HepG2 (cell line): Measurements from ENCODE around the gene ALK. TPM values are rescaled to one million over a fixed set of nuclear protein-coding genes. Genes with fewer than 3 reads are reported as not detected.

Source experiments
- ATAC-seq: fragments of 200-7000 bp; cut with Tn5 transposase; 3 replicates; pipeline ENCODE4 v1.9.1; 2020; ENCODE audit warnings: mild to moderate bottlenecking, moderate library complexity
- BruUV-seq: library from RNA; stranded (reverse); fragments of 400-500 nt; replicated peaks from 2 replicates; lab custom pipeline; 2021; lab: Mats Ljungman, UMichigan
- CTCF ChIA-PET: fragments of 300-600 bp; formaldehyde crosslinking; extraction: SDS; loops from one replicate; lab custom pipeline; 2021; ENCODE audit warnings: low total read pairs, inconsistent platforms, low intra/inter-chr PET ratio; lab: Yijun Ruan, JAX
- POLR2A ChIA-PET: fragments of 350-600 bp; sonication (Branson Sonifier 250); formaldehyde crosslinking; loops from one replicate; lab custom pipeline; 2020; ENCODE audit warnings: antibody characterized with exemption, inconsistent platforms; lab: Yijun Ruan, JAX
- DNase-seq: peaks from one replicate; pipeline ENCODE4 v3.0.0-alpha.2; 2015; ENCODE audit warnings: low spot score
- FAIRE-seq: peaks from 3 replicates; lab custom pipeline; 2011; peaks lifted over from hg19 to GRCh38; lab: Jason Lieb, UNC
- H2AFZ ChIP-seq: one replicate; pipeline ENCODE4 v1.6.1; 2011; ENCODE audit warnings: low read length, inconsistent platforms
- H3K27ac ChIP-seq: fragments of 300-600 bp; 3 replicates; pipeline ENCODE4 v1.8.0; 2011; ENCODE audit warnings: mixed run types, mild to moderate bottlenecking, mixed read lengths, low read length, inconsistent platforms; ENCODE audit not compliant: insufficient read depth; ENCODE audit errors: extremely low read length
- H3K27me3 ChIP-seq, 2 experiments: fragments of 200-600 bp in 1 of 2; 2 replicates in 1 of 2; 3 replicates in 1 of 2; pipeline versions ENCODE4 v1.6.0 to v1.8.0; 2011; ENCODE audit warnings: low read length in 2 of 2, mild to moderate bottlenecking in 2 of 2, moderate library complexity in 2 of 2, inconsistent platforms in 1 of 2; ENCODE audit not compliant: insufficient read depth in 2 of 2, control insufficient read depth in 1 of 2
- H3K36me3 ChIP-seq, 2 experiments: fragments of 200-600 bp in 1 of 2; replicated peaks in 1 of 2; 2 replicates in 1 of 2; 3 replicates in 1 of 2; pipeline versions ENCODE4 v1.5.1 to v1.8.0; 2011; ENCODE audit warnings: low read length in 2 of 2, inconsistent platforms in 1 of 2; ENCODE audit not compliant: insufficient read depth in 2 of 2, control insufficient read depth in 1 of 2
- H3K4me1 ChIP-seq: 2 replicates; pipeline ENCODE4 v1.5.1; 2012; ENCODE audit warnings: low read length, inconsistent platforms; ENCODE audit not compliant: insufficient read depth
- H3K4me2 ChIP-seq: 2 replicates; pipeline ENCODE4 v1.6.0; 2011; ENCODE audit warnings: low read depth, low read length, inconsistent platforms
- H3K4me3 ChIP-seq, 3 experiments: fragments of 200-600 bp in 1 of 3; sonication (generic), shearing (Covaris generic) in 1 of 3; replicated peaks in 1 of 3; 2 replicates each; pipeline ENCODE4 v1.5.1; 2011 to 2016; ENCODE audit warnings: low read length in 3 of 3, inconsistent platforms in 2 of 3, low read depth in 2 of 3, mild to moderate bottlenecking in 2 of 3, control low read depth in 1 of 3, mixed read lengths in 1 of 3; ENCODE audit not compliant: insufficient read depth in 1 of 3
- H3K79me2 ChIP-seq: one replicate; pipeline ENCODE4 v1.6.1; 2011; ENCODE audit warnings: low read length, inconsistent platforms; ENCODE audit not compliant: insufficient read depth
- H3K9ac ChIP-seq: 2 replicates; pipeline ENCODE4 v1.6.0; 2011; ENCODE audit warnings: mild to moderate bottlenecking, low read depth, low read length, inconsistent platforms; ENCODE audit not compliant: insufficient read depth
- H3K9me3 ChIP-seq: 2 replicates; pipeline ENCODE4 v1.5.1; 2012; ENCODE audit warnings: mild to moderate bottlenecking, low read length
- H4K20me1 ChIP-seq: 2 replicates; pipeline ENCODE4 v1.6.0; 2011; ENCODE audit warnings: inconsistent platforms, mild to moderate bottlenecking, low read length, moderate library complexity; ENCODE audit not compliant: insufficient read depth
- ATF2 ChIP-seq: sonication (generic); formaldehyde crosslinking; IDR thresholded peaks from 2 replicates; pipeline ENCODE4 v1.4.0; 2020; ENCODE audit warnings: missing genetic modification reagents
- CCDC6 ChIP-seq: sonication (generic); formaldehyde crosslinking; IDR thresholded peaks from 2 replicates; pipeline ENCODE4 v1.8.1; 2022; ENCODE audit warnings: mild to moderate bottlenecking, missing genetic modification reagents, moderate library complexity
- MYNN ChIP-seq: sonication (generic); formaldehyde crosslinking; IDR thresholded peaks from 2 replicates; pipeline ENCODE4 v1.4.0; 2020; ENCODE audit warnings: mild to moderate bottlenecking, low read depth, missing genetic modification reagents
- NCOA2 ChIP-seq: sonication (generic); formaldehyde crosslinking; IDR thresholded peaks from 2 replicates; pipeline ENCODE4 v1.8.0; 2022; ENCODE audit warnings: inconsistent platforms
- SPEN ChIP-seq: sonication (generic); formaldehyde crosslinking; IDR thresholded peaks from 2 replicates; pipeline ENCODE4 v1.5.1; 2020; ENCODE audit warnings: low read depth, mild to moderate bottlenecking, missing genetic modification reagents
- SRY ChIP-seq: sonication (generic); formaldehyde crosslinking; IDR thresholded peaks from 2 replicates; pipeline ENCODE4 v1.8.0; 2022; ENCODE audit warnings: mild to moderate bottlenecking, missing genetic modification reagents
- ZBTB38 ChIP-seq: sonication (generic); formaldehyde crosslinking; IDR thresholded peaks from 2 replicates; pipeline ENCODE4 v1.5.1; 2020; ENCODE audit warnings: mild to moderate bottlenecking, missing genetic modification reagents
- ZFY ChIP-seq: sonication (generic); formaldehyde crosslinking; IDR thresholded peaks from 2 replicates; pipeline ENCODE4 v1.4.0; 2020; ENCODE audit warnings: missing genetic modification reagents
- ZNF274 ChIP-seq: sonication (generic); formaldehyde crosslinking; IDR thresholded peaks from 2 replicates; pipeline ENCODE4 v1.5.1; 2020; ENCODE audit warnings: mild to moderate bottlenecking, missing genetic modification reagents
- ZNF331 ChIP-seq: sonication (generic); formaldehyde crosslinking; IDR thresholded peaks from 2 replicates; pipeline ENCODE4 v1.4.0; 2020; ENCODE audit warnings: missing genetic modification reagents
- ZNF577 ChIP-seq: sonication (generic); formaldehyde crosslinking; IDR thresholded peaks from 2 replicates; pipeline ENCODE4 v1.4.0; 2020; ENCODE audit warnings: mild to moderate bottlenecking, low read depth, missing genetic modification reagents, borderline replicate concordance
- ZNF790 ChIP-seq: sonication (generic); formaldehyde crosslinking; IDR thresholded peaks from 2 replicates; pipeline ENCODE4 v1.8.0; 2022; ENCODE audit warnings: missing genetic modification reagents, mild to moderate bottlenecking, borderline replicate concordance
- ZNF878 ChIP-seq: sonication (generic); formaldehyde crosslinking; IDR thresholded peaks from 2 replicates; pipeline ENCODE4 v1.8.1; 2023; ENCODE audit warnings: mild to moderate bottlenecking, missing genetic modification reagents, moderate library complexity
- WGBS: methylation state at CpG from one replicate; pipeline ENCODE4 v1.1.6; 2017; ENCODE audit warnings: low lambda C conversion rate; 5-methylcytosine and 5-hydroxymethylcytosine counted together
- in situ Hi-C: cut with HindIII; loops from 2 replicates; pipeline ENCODE4 v1.10.0; 2017; ENCODE audit warnings: low pct_unique_long_range_greater_than_20kb; ENCODE audit not compliant: extremely low pct_ligation_motif_present
- intact Hi-C: fragments of 100-400 bp; cut with micrococcal nuclease; formaldehyde crosslinking; loops from one replicate; pipeline ENCODE4 v1.10.0; 2022; ENCODE audit not compliant: unreplicated experiment
- polyA plus RNA-seq, 8 experiments: library from polyadenylated mRNA; depleted of rRNA in 3 of 8; stranded (reverse) in 7 of 8; unstranded in 1 of 8; fragments of >200 nt; fragmentation: Illumina TruSeq in 4 of 8; extraction: Trizol in 4 of 8; gene quantifications; 2 replicates each; pipeline versions ENCODE4 v1.2.1 to v1.2.3, GENCODE V29; 2011 to 2016; ENCODE audit warnings: low read depth in 4 of 8, missing spikeins in 1 of 8, mixed read lengths in 1 of 8; ENCODE audit not compliant: insufficient read depth in 1 of 8
- total RNA-seq, 5 experiments: library from RNA; depleted of rRNA; stranded (reverse); fragments of >200 nt; fragmentation: Illumina TruSeq; extraction: Trizol; gene quantifications; 2 replicates each; pipeline ENCODE4 v1.2.3, GENCODE V29; 2016; ENCODE audit warnings: low read depth in 1 of 5
- TF ChIP-seq, protein P1 (sequence below): sonication (generic); formaldehyde crosslinking; IDR thresholded peaks from 2 replicates; pipeline ENCODE4 v1.8.0; 2022; ENCODE audit warnings: low read depth, missing genetic modification reagents
- TF ChIP-seq, protein P2 (sequence below), 2 experiments: fragments of 450-650 bp in 1 of 2; sonication (generic) in 1 of 2; formaldehyde crosslinking; IDR thresholded peaks; 2 replicates each; pipeline versions ENCODE4 v1.5.0 to v1.8.0; 2020 to 2022; ENCODE audit warnings: mild to moderate bottlenecking in 1 of 2, missing genetic modification reagents in 1 of 2
- TF ChIP-seq, protein P3 (sequence below): sonication (generic); formaldehyde crosslinking; IDR thresholded peaks from 2 replicates; pipeline ENCODE4 v1.8.1; 2023; ENCODE audit warnings: mild to moderate bottlenecking, missing genetic modification reagents

The ALK gene
- total and polyA plus RNA-seq, 2 of the 13 experiments (the other 11 are each of a cell fraction or from before 2014, with no cell fraction given), result not detected

GRCh38 chr2:29335396-29335795, 586.0 kb downstream of the ALK start:
- H3K4me2 ChIP-seq, result no peak overlapping the region
- ATAC-seq (no peak), DNase-seq (no peak), FAIRE-seq (no peak)
- WGBS, result 5% methylated on average over 4 of the region's 5 CpGs
- no peak for TF ChIP-seq NCOA2 (CRISPR knock-in tag)
- TF ChIP-seq ZFY, result no peak
- TF ChIP-seq SRY (CRISPR knock-in tag), result no peak
- no peak for TF ChIP-seq ZNF577 (CRISPR knock-in tag)
- TF ChIP-seq, protein P1, sequence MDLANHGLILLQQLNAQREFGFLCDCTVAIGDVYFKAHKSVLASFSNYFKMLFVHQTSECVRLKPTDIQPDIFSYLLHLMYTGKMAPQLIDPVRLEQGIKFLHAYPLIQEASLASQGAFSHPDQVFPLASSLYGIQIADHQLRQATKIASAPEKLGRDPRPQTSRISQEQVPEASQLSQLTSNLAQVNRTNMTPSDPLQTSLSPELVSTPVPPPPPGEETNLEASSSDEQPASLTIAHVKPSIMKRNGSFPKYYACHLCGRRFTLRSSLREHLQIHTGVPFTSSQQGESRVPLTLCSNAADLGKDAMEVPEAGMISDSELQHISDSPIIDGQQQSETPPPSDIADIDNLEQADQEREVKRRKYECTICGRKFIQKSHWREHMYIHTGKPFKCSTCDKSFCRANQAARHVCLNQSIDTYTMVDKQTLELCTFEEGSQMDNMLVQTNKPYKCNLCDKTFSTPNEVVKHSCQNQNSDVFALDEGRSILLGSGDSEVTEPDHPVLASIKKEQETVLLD (CRISPR knock-in tag), result no peak
- no TSS peak for BruUV-seq
- intact Hi-C loops, result no loop called here
- H3K27me3 ChIP-seq, result peaks cover 3 to 36% of the 10 kb centered on the region in 2 experiments; a peak in 4 of 5 replicates
- no peak overlapping the region for H2AFZ ChIP-seq
- POLR2A ChIA-PET, result no interaction called here
- H3K4me1 ChIP-seq, result no peaks in the 10 kb centered on the region
- H3K9ac ChIP-seq, result no peak overlapping the region
- H3K9me3 ChIP-seq, result no peaks in the 10 kb centered on the region
- in situ Hi-C loops, result no loop called here
- no peak overlapping the region for H3K4me3 ChIP-seq
- no peaks in the 10 kb centered on the region for H4K20me1 ChIP-seq
- H3K79me2 ChIP-seq, result no peaks in the 10 kb centered on the region
- H3K36me3 ChIP-seq, result no peaks in the 10 kb centered on the region
- no peak overlapping the region for H3K27ac ChIP-seq
- CTCF ChIA-PET, result no interaction called here

GRCh38 chr2:29334706-29335105, 586.7 kb downstream of the ALK start:
- no peaks in the 10 kb centered on the region for H3K36me3 ChIP-seq
- H4K20me1 ChIP-seq, result no peaks in the 10 kb centered on the region
- no peaks in the 10 kb centered on the region for H3K9me3 ChIP-seq
- in situ Hi-C loops, result no loop called here
- H3K4me3 ChIP-seq, result no peak overlapping the region
- H3K79me2 ChIP-seq, result no peaks in the 10 kb centered on the region
- H3K9ac ChIP-seq, result no peak overlapping the region
- H3K27me3 ChIP-seq, result peaks cover 3 to 31% of the 10 kb centered on the region in 2 experiments; a peak in 4 of 5 replicates
- DNase-seq (no peak), ATAC-seq (no peak), FAIRE-seq (no peak)
- ChIA-PET POLR2A (no interaction called here), CTCF (no interaction called here)
- no peak overlapping the region for H2AFZ ChIP-seq
- BruUV-seq, result no TSS peak
- no peak overlapping the region for H3K4me2 ChIP-seq
- no peaks in the 10 kb centered on the region for H3K4me1 ChIP-seq
- 20% methylated on average over 10 of the region's 10 CpGs for WGBS
- intact Hi-C loops, result no loop called here
- H3K27ac ChIP-seq, result no peak overlapping the region
- TF ChIP-seq, protein P2, sequence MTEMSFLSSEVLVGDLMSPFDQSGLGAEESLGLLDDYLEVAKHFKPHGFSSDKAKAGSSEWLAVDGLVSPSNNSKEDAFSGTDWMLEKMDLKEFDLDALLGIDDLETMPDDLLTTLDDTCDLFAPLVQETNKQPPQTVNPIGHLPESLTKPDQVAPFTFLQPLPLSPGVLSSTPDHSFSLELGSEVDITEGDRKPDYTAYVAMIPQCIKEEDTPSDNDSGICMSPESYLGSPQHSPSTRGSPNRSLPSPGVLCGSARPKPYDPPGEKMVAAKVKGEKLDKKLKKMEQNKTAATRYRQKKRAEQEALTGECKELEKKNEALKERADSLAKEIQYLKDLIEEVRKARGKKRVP (CRISPR knock-in tag; IDR thresholded peaks at IDR 0.05), result no peak
- TF ChIP-seq, protein P3, sequence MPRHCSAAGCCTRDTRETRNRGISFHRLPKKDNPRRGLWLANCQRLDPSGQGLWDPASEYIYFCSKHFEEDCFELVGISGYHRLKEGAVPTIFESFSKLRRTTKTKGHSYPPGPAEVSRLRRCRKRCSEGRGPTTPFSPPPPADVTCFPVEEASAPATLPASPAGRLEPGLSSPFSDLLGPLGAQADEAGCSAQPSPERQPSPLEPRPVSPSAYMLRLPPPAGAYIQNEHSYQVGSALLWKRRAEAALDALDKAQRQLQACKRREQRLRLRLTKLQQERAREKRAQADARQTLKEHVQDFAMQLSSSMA, result no peak
- TF ChIP-seq MYNN (CRISPR knock-in tag) (no peak), ZNF878 (CRISPR knock-in tag) (no peak), CCDC6 (CRISPR knock-in tag) (no peak), ZBTB38 (CRISPR knock-in tag) (no peak), ZNF274 (CRISPR knock-in tag) (no peak), ZNF331 (CRISPR knock-in tag) (no peak), ATF2 (CRISPR knock-in tag) (no peak), ZNF790 (CRISPR knock-in tag) (no peak), SPEN (CRISPR knock-in tag) (no peak)
